Left lung (tissue), 14 donors: ENCODE results near the gene ELF2. TPM values are rescaled to one million over a fixed set of nuclear protein-coding genes. Genes with fewer than 3 reads are reported as not detected.
A peak's percentile ranks its signal among the peaks of the same experiment; 100 is the strongest.

Experiments used
- ATAC-seq: fragments of 200-7000 bp; cut with Tn5 transposase; one replicate; pipeline ENCODE4 v1.9.1; 2020; ENCODE audit warnings: moderate library complexity
- DNase-seq, 4 donors: peaks; one replicate each; pipeline ENCODE4 v3.0.0-alpha.2; 2013 to 2020
- H3K27ac ChIP-seq, 2 donors: fragments of 200-600 bp; sonication (generic) in 1 of 2; one replicate each; pipeline versions ENCODE4 v1.5.0 to v1.8.0; 2020 to 2021
- H3K27me3 ChIP-seq, 2 donors: fragments of 200-600 bp; sonication (generic) in 1 of 2; one replicate each; pipeline versions ENCODE4 v1.5.0 to v1.8.0; 2020 to 2021
- H3K36me3 ChIP-seq, 2 donors: fragments of 200-600 bp; sonication (generic) in 1 of 2; one replicate each; pipeline versions ENCODE4 v1.5.0 to v1.8.0; 2020 to 2021
- H3K4me1 ChIP-seq, 2 donors: fragments of 200-600 bp; one replicate each; pipeline ENCODE4 v1.8.0; 2021
- H3K4me3 ChIP-seq, 2 donors: fragments of 200-600 bp; sonication (generic) in 1 of 2; one replicate each; pipeline versions ENCODE4 v1.5.0 to v1.8.0; 2020 to 2021; ENCODE audit warnings: mild to moderate bottlenecking in 1 of 2
- H3K9me3 ChIP-seq, 2 donors: fragments of 200-600 bp; sonication (generic) in 1 of 2; one replicate each; pipeline versions ENCODE4 v1.5.0 to v1.8.0; 2020 to 2021
- intact Hi-C, 2 donors: fragments of 100-400 bp; cut with DNase I; formaldehyde crosslinking; loops; one replicate each; pipeline versions ENCODE4 v1.11.2 to v1.14.2; 2022
- long read RNA-seq, 12 donors: library from polyadenylated mRNA in 2 of 12; unstranded in 2 of 12; transcript quantifications; one replicate each; pipeline ENCODE4 v2.0.0 and lab custom pipeline, GENCODE V29; 2019 to 2026
- polyA plus RNA-seq, 6 donors: library from polyadenylated mRNA; unstranded; fragments of 120-200 nt; gene quantifications; one replicate each; pipeline ENCODE4 v1.2.1, GENCODE V29; 2013; ENCODE audit not compliant: insufficient read length in 6 of 6
- total RNA-seq, 2 donors: library from RNA; stranded (reverse); fragmentation: NEBNext Ultra II Directional; extraction: Animal tissue kit (Norgen Biotek cat#: 25700); gene quantifications; one replicate each; pipeline ENCODE4 v1.2.1, GENCODE V29; 2021
- TF ChIP-seq, protein P1 (sequence below), 2 donors: fragments of 200-600 bp; sonication (generic) in 1 of 2; IDR thresholded peaks; one replicate each; pipeline versions ENCODE4 v1.5.0 to v1.8.0; 2021; ENCODE audit warnings: antibody characterized with exemption in 2 of 2
- donor health status: DM: no; HTN: yes; CAD: no.
- donor health status: DM: no; HTN: no; CAD: no.

Gene ELF2
- total RNA-seq (10 to 100 TPM; 37.3 to 42.6 TPM), polyA plus RNA-seq (10 to 100 TPM; 67.9 to 82.6 (median 72.9) TPM)
- long read RNA-seq, donor 1, full-length matches to known transcripts, result 12 of 24 reads
- long read RNA-seq, donor 1, partial matches to known transcripts, result 12 of 24 reads
- long read RNA-seq, donor 1, other reads (novel, unspliced or antisense), result 0 of 24 reads
- long read RNA-seq, donor 2, partial matches to known transcripts, result 12 of 24 reads
- long read RNA-seq, donor 2, other reads (novel, unspliced or antisense), result 0 of 24 reads
- long read RNA-seq, donor 3, transcript ELF2-207 (7 exons, 1,965 nt), result major isoform, 6 of 14 reads
- long read RNA-seq, donor 3, partial matches to known transcripts, result 0 of 14 reads
- long read RNA-seq, donor 3, other reads (novel, unspliced or antisense), result 0 of 14 reads
- long read RNA-seq, donor 4, partial matches to known transcripts, result 11 of 14 reads
- long read RNA-seq, donor 4, other reads (novel, unspliced or antisense), result 0 of 14 reads
- long read RNA-seq, donor 5, full-length matches to known transcripts, result 13 of 13 reads
- long read RNA-seq, donor 5, partial matches to known transcripts, result 0 of 13 reads
- long read RNA-seq, donor 5, other reads (novel, unspliced or antisense), result 0 of 13 reads
- long read RNA-seq, donor 6, full-length matches to known transcripts, result 8 of 8 reads
- long read RNA-seq, donor 6, partial matches to known transcripts, result 0 of 8 reads
- long read RNA-seq, donor 6, other reads (novel, unspliced or antisense), result 0 of 8 reads
- long read RNA-seq, donor 7, full-length matches to known transcripts, result 7 of 7 reads
- long read RNA-seq, donor 7, partial matches to known transcripts, result 0 of 7 reads
- long read RNA-seq, donor 7, other reads (novel, unspliced or antisense), result 0 of 7 reads
- long read RNA-seq, donor 8, full-length matches to known transcripts, result 9 of 9 reads
- long read RNA-seq, donor 8, partial matches to known transcripts, result 0 of 9 reads
- long read RNA-seq, donor 8, other reads (novel, unspliced or antisense), result 0 of 9 reads
- long read RNA-seq, donor 9, result 0 reads
- long read RNA-seq, donor 10, partial matches to known transcripts, result 1 of 4 reads
- long read RNA-seq, donor 10, other reads (novel, unspliced or antisense), result 3 of 4 reads
- long read RNA-seq, donor 11, full-length matches to known transcripts, result 3 of 52 reads
- long read RNA-seq, donor 11, partial matches to known transcripts, result 49 of 52 reads
- long read RNA-seq, donor 11, other reads (novel, unspliced or antisense), result 0 of 52 reads
- long read RNA-seq, donor 12, full-length matches to known transcripts, result 13 of 29 reads
- long read RNA-seq, donor 12, partial matches to known transcripts, result 16 of 29 reads
- long read RNA-seq, donor 12, other reads (novel, unspliced or antisense), result 0 of 29 reads

DNA sequence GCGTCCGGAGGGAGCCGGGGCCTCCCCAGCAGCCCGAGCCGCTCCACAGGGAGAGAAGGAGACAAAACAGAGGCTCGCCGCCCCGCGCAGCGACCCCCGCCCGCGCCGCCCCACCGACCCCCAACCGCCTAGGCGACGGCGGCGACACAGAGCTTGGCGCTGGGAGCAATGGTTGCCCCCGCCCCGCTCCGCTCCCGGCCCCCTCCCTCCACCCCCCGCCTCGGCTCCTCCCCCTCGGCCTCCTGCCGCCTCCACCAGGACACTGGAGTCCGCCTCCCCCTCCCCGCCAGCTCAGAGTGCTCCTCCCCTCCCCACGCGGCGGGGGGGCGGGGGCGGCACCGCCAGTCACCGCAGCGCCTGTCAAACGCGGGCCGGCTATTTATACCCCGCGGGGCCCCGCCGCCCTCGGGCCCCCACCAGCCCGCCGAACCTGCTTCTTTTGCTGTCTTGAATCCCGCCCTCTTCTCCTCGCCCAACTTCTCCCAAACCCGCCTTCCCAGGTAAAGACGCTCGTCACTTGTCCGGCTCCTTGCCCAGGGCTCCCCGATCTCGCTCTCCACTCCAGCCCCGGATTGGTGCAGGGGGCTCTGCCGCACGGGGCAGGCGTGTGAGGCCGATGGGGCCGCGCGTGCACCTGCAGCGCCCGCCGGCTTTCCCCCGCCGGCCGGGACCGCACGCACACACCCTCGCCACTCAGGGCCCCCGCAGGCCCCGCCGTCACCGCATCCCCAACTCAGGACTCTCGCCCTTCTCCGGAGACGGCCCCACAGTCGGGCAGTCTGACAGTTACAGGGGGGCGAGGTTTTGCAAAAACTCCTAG is at the start of gene ELF2:
TSS of gene ELF2 (minus strand) at position 170 of the 820 bp plus-strand sequence. CDS start 39,517 bp downstream, outside the sequence.
- no peaks in the 10 kb centered on the region for H3K36me3 ChIP-seq
- intact Hi-C loops, result loop anchor here in 1 of 2 donors (10.0 kb wide), 1 partner anchor 82 kb away; no protein-coding TSS in a partner anchor
- peaks cover 5 to 33% of the 10 kb centered on the region in 2 donors for H3K4me1 ChIP-seq
- TF ChIP-seq, protein P1, sequence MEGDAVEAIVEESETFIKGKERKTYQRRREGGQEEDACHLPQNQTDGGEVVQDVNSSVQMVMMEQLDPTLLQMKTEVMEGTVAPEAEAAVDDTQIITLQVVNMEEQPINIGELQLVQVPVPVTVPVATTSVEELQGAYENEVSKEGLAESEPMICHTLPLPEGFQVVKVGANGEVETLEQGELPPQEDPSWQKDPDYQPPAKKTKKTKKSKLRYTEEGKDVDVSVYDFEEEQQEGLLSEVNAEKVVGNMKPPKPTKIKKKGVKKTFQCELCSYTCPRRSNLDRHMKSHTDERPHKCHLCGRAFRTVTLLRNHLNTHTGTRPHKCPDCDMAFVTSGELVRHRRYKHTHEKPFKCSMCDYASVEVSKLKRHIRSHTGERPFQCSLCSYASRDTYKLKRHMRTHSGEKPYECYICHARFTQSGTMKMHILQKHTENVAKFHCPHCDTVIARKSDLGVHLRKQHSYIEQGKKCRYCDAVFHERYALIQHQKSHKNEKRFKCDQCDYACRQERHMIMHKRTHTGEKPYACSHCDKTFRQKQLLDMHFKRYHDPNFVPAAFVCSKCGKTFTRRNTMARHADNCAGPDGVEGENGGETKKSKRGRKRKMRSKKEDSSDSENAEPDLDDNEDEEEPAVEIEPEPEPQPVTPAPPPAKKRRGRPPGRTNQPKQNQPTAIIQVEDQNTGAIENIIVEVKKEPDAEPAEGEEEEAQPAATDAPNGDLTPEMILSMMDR (IDR thresholded peaks at IDR 0.05), result no peak
- ATAC-seq (peak; percentile 85), DNase-seq (peak; percentile 78 to 99 (median 96))
- peak within 1 kb of the TSS; percentile 84 for H3K4me3 ChIP-seq
- H3K9me3 ChIP-seq, result no peaks in the 10 kb centered on the region
- H3K27me3 ChIP-seq, result no peaks in the 10 kb centered on the region
- H3K27ac ChIP-seq, result peak within 1 kb of the TSS; percentile 99 to 100

DNA sequence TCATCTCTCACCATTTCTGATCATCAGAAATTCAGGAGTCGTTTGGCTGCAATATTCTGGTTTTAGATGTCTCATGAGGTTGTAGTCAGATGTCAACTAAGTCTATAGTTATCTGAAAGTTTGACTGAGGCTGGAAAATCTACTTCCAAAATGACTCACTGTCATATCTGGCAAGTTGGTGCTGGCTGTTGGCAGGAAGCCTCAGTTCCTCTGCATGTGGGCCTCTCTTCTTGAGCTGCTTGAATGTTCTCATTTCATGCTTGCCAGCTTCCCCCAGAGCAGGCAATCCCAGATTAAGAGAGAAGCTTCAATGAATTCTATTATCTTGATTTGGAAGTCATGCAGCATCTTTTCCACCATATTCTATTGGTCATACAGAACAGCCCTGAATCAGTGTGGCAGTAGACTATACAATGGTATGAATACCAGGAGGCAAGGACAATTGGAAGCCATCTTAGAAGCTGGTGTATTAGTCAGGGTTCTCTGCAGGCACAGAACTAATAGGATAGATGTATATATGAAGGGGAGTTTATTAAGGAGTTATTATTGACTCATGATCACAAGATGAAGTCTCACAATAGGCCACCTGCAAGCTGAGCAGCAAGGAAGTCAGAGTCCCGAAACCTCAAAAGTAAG is 46.8 kb upstream of the ELF2 start:
- TF ChIP-seq, protein P1 (IDR thresholded peaks at IDR 0.05), result no peak
- intact Hi-C loops, result no loop called here
- H3K36me3 ChIP-seq, result no peaks in the 10 kb centered on the region

GRCh38 chr4:139222215-139222614 is 45.2 kb upstream of the ELF2 start:
- TF ChIP-seq, protein P1 (IDR thresholded peaks at IDR 0.05), result no peak
- no peaks in the 10 kb centered on the region for H3K9me3 ChIP-seq
- ATAC-seq, result no peak
- no peak overlapping the region for H3K4me3 ChIP-seq
- no peaks in the 10 kb centered on the region for H3K27me3 ChIP-seq
- no peaks in the 10 kb centered on the region for H3K4me1 ChIP-seq
- no peaks in the 10 kb centered on the region for H3K36me3 ChIP-seq
- DNase-seq, result no peak
- intact Hi-C loops, result no loop called here
- H3K27ac ChIP-seq, result no peak overlapping the region

More for the DNA sequence above, 46.8 kb upstream of the ELF2 start:
- DNase-seq, result no peak
- Histone ChIP-seq H3K9me3 (no peaks in the 10 kb centered on the region), H3K4me3 (no peak overlapping the region), H3K4me1 (no peaks in the 10 kb centered on the region), H3K27me3 (no peaks in the 10 kb centered on the region), H3K27ac (no peak overlapping the region)
- ATAC-seq, result no peak

- H3K4me1 ChIP-seq, result no peaks in the 10 kb centered on the region
- DNase-seq, result no peak
- no peak overlapping the region for H3K27ac ChIP-seq
- intact Hi-C loops, result no loop called here
- H3K4me3 ChIP-seq, result no peak overlapping the region
- no peaks in the 10 kb centered on the region for H3K27me3 ChIP-seq
- no peak for ATAC-seq
- TF ChIP-seq, protein P1 (IDR thresholded peaks at IDR 0.05), result no peak
- no peaks in the 10 kb centered on the region for H3K9me3 ChIP-seq
- no peaks in the 10 kb centered on the region for H3K36me3 ChIP-seq
These were observed 44.7 kb upstream of the ELF2 start for GRCh38 chr4:139221687-139222086.
